Esophagus (tissue), 2 donors: ENCODE results near the gene LACTB. TPM values are rescaled to one million over a fixed set of nuclear protein-coding genes. Genes with fewer than 3 reads are reported as not detected.
"Not testable (repeated sequence)": the region's sequence is repeated elsewhere in the genome, so short reads cannot be mapped to it uniquely, and the experiment has no call there.

Source experiments
- H3K27ac ChIP-seq, 2 donors: one replicate each; pipeline ENCODE4 v1.5.1; 2013; ENCODE audit warnings: low read depth in 2 of 2, mild to moderate bottlenecking in 2 of 2, inconsistent platforms in 1 of 2, low read length in 1 of 2, moderate library complexity in 1 of 2
- H3K27me3 ChIP-seq, 2 donors: one replicate each; pipeline ENCODE4 v1.6.1; 2013; ENCODE audit warnings: low read length in 2 of 2, control low read depth in 1 of 2, mild to moderate bottlenecking in 1 of 2; ENCODE audit not compliant: insufficient read depth in 2 of 2, control insufficient read depth in 1 of 2
- H3K36me3 ChIP-seq, 2 donors: one replicate each; pipeline ENCODE4 v1.6.1; 2013; ENCODE audit warnings: low read length in 1 of 2; ENCODE audit not compliant: control insufficient read depth in 2 of 2, insufficient read depth in 2 of 2
- H3K4me1 ChIP-seq, 2 donors: one replicate each; pipeline ENCODE4 v1.6.1; 2013; ENCODE audit warnings: low read length in 1 of 2; ENCODE audit not compliant: control insufficient read depth in 2 of 2, insufficient read depth in 2 of 2
- H3K4me3 ChIP-seq, 2 donors: one replicate each; pipeline ENCODE4 v1.5.1; 2013; ENCODE audit warnings: low read length in 2 of 2, mild to moderate bottlenecking in 2 of 2, low read depth in 1 of 2, moderate library complexity in 1 of 2
- H3K9me3 ChIP-seq, 2 donors: one replicate each; pipeline ENCODE4 v1.6.1; 2013; ENCODE audit warnings: mild to moderate bottlenecking in 2 of 2, low read depth in 1 of 2, low read length in 1 of 2, moderate library complexity in 1 of 2; ENCODE audit not compliant: control insufficient read depth in 2 of 2, insufficient read depth in 1 of 2
- WGBS, 2 donors: extraction: QIAGEN DNeasy Blood & Tissue Kit; methylation state at CpG; one replicate each; pipeline ENCODE4 v1.1.7; 2013; 5-methylcytosine and 5-hydroxymethylcytosine counted together
- polyA plus RNA-seq, 2 donors: library from polyadenylated mRNA; stranded (reverse); fragments of 200-250 nt; gene quantifications; one replicate each; pipeline ENCODE4 v1.2.3, GENCODE V29; 2013
- donor health status: healthy with polysubstance abuse.
- donor health status: Bipolar disorder and iron deficiency.

LACTB gene
- polyA plus RNA-seq, 2 donors: 6.8 to 8.6 TPM

DNA sequence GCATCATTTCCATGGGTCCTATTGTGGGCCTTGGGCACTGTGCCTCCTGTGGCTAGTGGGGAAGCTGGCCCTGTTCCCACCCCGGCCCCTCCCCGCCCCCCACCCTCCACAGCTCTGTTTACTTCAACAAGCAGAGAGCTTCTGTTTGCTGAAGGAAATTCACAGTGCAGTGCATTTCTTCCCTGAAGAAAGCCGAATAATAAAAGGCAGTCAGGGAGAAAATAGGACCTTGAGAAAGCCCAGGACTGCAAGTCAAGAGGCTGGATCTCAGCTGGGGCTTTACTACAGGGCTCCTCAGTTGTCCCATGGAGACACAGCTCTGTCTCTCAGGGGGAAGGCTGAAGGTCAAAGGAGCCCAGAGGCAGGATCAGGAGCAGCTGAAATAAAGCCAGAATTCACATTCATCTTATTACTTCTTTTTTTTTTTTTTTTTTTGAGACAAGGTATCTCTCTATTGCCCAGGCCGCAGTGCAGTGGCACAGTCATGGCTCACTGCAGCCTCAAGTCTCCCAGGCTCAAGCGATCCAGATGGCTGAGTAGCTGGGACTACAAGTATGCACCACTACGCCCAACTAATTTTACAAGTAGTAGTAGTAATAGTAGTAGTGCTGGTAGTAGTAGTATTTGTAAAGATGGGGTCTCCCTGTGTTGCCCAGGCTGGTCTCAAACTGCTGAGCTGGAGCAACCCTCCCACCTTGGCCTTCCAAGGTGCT is 33.0 kb upstream of the LACTB start:
- WGBS, 2 donors: 64 to 69% methylated on average over 6 of the region's 6 CpGs
- Histone ChIP-seq H3K4me3 (no peak overlapping the region), H3K36me3 (no peaks in the 10 kb centered on the region), H3K27me3 (no peaks in the 10 kb centered on the region), H3K4me1 (peaks cover 0 to 4% of the 10 kb centered on the region in 2 donors), H3K27ac (no peak overlapping the region), H3K9me3 (no peaks in the 10 kb centered on the region)

DNA sequence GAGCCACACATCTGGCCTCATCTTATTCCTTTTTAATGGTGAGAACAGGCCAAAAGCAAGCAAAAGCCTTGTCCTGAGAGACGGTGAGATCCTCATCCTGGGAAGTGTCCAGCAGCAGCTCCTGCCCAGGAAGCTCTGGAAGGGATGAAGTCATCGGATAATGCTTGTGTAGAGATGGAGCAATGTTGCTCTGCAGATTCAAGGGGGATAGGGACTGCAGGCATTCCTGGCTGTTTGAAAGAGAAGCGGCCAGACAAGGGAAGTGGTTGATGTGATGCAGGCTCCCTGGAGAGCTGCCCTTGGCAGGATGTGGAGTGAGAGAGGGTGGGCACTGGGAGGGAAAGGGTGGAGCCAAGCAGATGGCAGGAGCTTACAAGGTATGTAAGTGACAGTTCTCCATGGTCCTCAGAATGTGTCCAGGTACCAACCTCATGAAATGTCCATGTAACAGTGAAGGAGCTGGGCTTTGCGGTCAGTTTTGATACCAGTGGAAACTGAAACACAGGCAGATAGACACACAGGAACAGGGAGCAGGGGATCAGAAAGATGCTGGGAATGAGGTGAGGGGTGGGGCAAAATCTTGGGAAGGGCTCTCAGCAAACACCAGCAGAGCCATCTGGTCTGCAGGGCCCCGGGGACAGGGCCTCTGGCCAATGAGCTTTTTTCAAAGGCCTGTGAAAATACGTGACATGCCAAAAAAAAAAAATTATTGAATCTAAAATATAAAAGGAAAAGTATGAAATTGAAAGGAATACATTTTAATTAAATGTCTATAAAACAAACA is 32.2 kb upstream of the LACTB start:
- no peak overlapping the region for H3K27ac ChIP-seq
- H3K4me3 ChIP-seq: no peak overlapping the region
- no peaks in the 10 kb centered on the region for H3K27me3 ChIP-seq
- 58 to 63% methylated on average over 6 of the region's 6 CpGs for WGBS, 2 donors
- peaks cover 0 to 4% of the 10 kb centered on the region in 2 donors for H3K4me1 ChIP-seq
- H3K36me3 ChIP-seq: no peaks in the 10 kb centered on the region
- H3K9me3 ChIP-seq: no peaks in the 10 kb centered on the region

DNA sequence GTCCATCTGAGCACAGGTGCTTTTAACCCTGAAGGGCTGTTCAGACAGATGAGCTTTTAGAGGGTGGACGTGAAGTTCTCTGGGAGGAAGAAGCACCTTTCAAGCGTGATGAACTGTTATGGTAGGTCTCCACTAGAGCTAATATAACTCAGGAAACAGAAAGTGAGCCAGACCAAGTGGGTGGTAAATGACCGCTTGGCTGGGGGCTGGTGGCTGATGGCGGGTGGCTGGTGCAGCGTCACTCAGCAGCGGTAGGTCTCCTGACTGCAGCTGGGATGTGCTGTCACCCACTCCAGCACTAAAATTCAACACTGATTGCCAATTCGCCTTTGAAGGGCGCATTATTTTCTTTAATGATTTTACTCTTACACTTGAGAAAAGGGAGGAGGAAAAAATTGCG is 31.2 kb upstream of the LACTB start:
- Histone ChIP-seq H3K27ac (no peak overlapping the region), H3K36me3 (no peaks in the 10 kb centered on the region), H3K4me1 (peaks cover 0 to 4% of the 10 kb centered on the region in 2 donors), H3K27me3 (no peaks in the 10 kb centered on the region), H3K9me3 (no peaks in the 10 kb centered on the region), H3K4me3 (no peak overlapping the region)
- 90 to 91% methylated on average over 9 of the region's 9 CpGs for WGBS, 2 donors

DNA sequence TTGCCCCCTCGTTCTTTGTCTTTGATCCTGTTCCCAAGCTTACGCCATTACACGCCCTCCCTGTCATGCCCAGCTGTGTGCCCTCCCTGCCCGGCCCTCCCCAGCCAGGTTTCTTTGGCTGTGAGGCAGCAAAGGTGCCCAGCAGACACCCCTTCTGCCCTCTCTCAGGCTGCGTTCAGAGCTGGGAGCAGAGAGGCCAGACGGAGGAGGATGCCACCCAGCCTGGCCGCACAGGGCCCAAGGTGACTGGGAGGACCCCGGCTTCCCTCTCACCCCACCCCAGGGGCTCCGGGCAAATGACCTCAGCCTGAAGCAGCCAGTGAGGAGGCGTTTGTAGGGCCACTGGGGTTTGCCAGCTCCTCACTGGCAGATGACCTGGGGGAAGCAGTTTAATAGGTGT is 30.8 kb upstream of the LACTB start:
- no peak overlapping the region for H3K27ac ChIP-seq
- 82 to 84% methylated on average over 10 of the region's 10 CpGs for WGBS, 2 donors
- no peaks in the 10 kb centered on the region for H3K27me3 ChIP-seq
- H3K9me3 ChIP-seq: no peaks in the 10 kb centered on the region
- no peak overlapping the region for H3K4me3 ChIP-seq
- H3K4me1 ChIP-seq: peaks cover 0 to 4% of the 10 kb centered on the region in 2 donors
- no peaks in the 10 kb centered on the region for H3K36me3 ChIP-seq

DNA sequence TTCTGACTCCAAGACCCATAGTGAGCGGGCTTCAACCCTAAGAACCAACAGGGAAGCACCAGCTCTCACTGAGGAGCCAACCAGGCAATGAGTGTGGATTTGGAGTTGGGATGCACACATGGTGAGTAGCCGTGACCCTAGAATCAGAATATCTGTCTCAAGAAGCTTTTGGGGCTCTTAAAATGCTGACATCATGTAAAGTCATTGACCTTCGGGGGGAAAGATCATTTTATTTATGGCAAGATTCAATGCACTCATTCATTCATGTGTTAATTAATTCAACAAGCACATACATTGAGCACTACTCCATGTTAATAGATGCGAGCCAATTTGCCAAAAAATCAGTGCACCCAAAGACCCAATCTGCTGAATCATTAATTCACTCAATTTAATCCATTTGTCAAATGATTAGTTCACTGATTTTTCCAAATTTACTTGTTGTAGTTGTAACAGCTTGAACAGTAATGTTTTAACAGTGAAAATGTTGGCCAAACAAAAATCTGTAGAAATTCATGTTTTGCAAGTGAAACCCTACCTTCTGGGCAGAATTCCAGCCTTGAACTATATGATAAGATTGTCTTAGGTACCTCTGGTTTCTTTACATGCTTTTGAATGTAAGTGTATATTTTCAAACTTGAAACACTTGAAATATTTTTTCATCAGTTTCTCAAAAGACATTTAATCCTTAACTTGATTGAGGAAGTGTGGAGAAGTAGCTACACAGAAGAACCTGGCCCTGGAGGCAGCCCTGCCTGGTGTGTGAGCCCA is 29.8 kb upstream of the LACTB start:
- Histone ChIP-seq H3K27me3 (no peaks in the 10 kb centered on the region), H3K36me3 (no peaks in the 10 kb centered on the region), H3K4me3 (no peak overlapping the region), H3K9me3 (no peaks in the 10 kb centered on the region), H3K4me1 (peaks cover 0 to 4% of the 10 kb centered on the region in 2 donors), H3K27ac (no peak overlapping the region)
- 69 to 72% methylated on average over 4 of the region's 4 CpGs for WGBS, 2 donors

DNA sequence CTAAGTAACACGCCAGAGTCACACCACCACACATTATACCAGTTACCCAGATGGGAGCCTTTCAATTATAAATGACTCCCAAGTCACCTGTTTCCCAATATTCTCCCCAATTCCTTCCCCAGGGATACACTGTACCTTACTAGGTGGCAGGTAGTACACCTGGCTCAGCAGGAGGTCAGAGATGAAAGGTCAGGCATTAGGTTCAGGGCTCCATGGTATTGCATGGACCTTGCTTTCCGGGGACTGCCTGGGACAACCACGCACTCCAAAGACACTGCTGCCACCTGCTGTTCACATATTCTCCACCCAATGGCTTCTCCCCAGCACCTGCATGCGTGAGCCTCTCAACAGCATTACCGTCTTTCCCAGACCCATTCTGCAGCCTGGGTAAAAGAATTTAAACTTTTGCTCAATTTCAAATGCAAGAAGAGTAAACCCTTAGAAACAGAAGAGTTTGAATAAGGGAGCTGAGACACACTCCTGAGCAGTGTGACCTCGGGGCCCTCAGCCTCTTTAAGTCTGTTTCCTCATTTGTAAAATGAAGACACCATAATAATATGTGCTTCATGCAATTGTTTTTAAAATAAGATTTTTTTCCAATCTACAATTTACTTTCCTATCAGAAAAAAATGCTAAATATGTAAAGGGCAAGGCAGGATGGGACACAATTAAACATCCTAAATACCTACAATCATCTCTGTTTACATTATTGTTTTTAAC is 28.0 kb upstream of the LACTB start:
- 23 to 25% methylated on average over 6 of the region's 6 CpGs for WGBS, 2 donors
- no peaks in the 10 kb centered on the region for H3K36me3 ChIP-seq
- H3K9me3 ChIP-seq: no peaks in the 10 kb centered on the region
- H3K27ac ChIP-seq: no peak overlapping the region
- H3K27me3 ChIP-seq: no peaks in the 10 kb centered on the region
- H3K4me3 ChIP-seq: no peak overlapping the region
- H3K4me1 ChIP-seq: peaks cover 0 to 4% of the 10 kb centered on the region in 2 donors

DNA sequence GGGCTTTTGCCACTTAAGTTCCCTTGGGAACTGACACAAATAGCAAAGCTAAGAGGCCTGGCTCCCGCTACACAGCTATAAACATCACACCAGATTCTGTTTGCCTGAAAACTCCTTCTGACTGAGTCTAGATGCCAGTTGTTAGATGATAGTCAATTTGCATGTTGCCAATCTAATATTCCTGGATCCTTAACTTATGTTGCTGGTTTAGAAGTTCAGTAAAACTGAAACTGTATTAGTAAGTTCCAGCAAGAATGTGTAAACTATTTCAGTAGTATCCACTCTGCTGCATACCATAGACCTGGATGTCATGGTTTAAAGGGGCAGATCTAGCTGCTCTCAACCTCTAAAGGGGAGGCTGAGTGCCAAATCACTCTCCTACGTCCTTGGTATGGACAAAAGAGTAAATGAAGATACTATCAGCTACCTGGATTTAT is 27.1 kb upstream of the LACTB start:
- Histone ChIP-seq H3K27me3 (no peaks in the 10 kb centered on the region), H3K4me1 (no peaks in the 10 kb centered on the region), H3K27ac (no peak overlapping the region), H3K9me3 (no peaks in the 10 kb centered on the region), H3K4me3 (no peak overlapping the region), H3K36me3 (no peaks in the 10 kb centered on the region)
- WGBS, 2 donors: 75 to 82% methylated on average over 2 of the region's 2 CpGs

DNA sequence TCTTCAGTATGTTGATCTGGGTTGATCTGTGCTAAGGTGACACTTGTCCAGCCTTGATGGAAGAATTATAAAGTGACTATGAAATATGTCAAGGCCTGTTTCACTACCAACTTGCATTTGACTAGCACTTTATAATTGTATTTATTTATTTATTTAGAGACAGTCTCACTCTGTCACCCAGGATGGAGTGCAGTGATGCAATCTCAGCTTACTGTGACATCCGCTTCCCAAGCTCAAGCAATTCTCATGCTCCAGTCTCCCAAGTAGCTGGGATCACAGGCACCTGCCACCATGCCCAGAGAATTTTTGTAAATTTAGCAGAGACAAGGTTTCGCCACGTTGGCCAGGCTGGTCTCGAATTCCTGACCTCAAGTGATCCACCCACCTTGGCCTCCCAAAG is 25.5 kb upstream of the LACTB start:
- H3K9me3 ChIP-seq: no peaks in the 10 kb centered on the region
- no peaks in the 10 kb centered on the region for H3K27me3 ChIP-seq
- H3K36me3 ChIP-seq: no peaks in the 10 kb centered on the region
- no peaks in the 10 kb centered on the region for H3K4me1 ChIP-seq
- WGBS, 2 donors: 92 to 95% methylated on average over 4 of the region's 4 CpGs
- H3K27ac ChIP-seq: no peak overlapping the region
- no peak overlapping the region for H3K4me3 ChIP-seq

DNA sequence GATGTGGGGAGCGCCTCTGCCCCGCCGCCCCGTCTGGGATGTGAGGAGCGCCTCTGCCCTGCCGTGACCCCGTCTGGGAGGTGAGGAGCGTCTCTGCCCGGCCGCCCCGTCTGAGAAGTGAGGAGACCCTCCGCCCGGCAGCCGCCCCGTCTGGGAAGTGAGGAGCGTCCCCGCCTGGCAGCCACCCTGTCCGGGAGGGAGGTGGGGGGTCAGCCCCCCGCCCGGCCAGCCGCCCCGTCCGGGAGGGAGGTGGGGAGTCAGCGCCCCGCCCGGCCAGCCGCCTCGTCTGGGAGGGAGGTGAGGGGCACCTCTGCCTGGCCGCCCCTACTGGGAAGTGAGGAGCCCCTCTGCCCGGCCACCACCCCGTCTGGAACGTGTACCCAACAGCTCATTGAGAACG is 22.8 kb upstream of the LACTB start:
- WGBS, 2 donors: 91 to 100% methylated on average over 16 to 32 of the region's 33 CpGs
- not testable (repeated sequence) for H3K27ac ChIP-seq, H3K27me3 ChIP-seq, H3K36me3 ChIP-seq, H3K4me1 ChIP-seq, H3K4me3 ChIP-seq, H3K9me3 ChIP-seq
